GM12801 (cell line): Measurements from ENCODE around the gene MED15.

Source experiments
- CTCF ChIP-seq: IDR thresholded peaks from one replicate; pipeline ENCODE4 v1.5.1; 2011; ENCODE audit warnings: control low read depth; ENCODE audit not compliant: insufficient read length; ENCODE audit errors: extremely low read depth

MED15 gene

GRCh38 chr22:20490183-20490940, 17.0 kb upstream of the MED15 start:
- TF ChIP-seq CTCF: no peak

- TF ChIP-seq CTCF: no peak
Measured at GRCh38 chr22:20490941-20491307, 16.5 kb upstream of the MED15 start.

- TF ChIP-seq CTCF: no peak
Measured at GRCh38 chr22:20491346-20491745, 16.1 kb upstream of the MED15 start.

GRCh38 chr22:20494978-20495860, 12.2 kb upstream of the MED15 start, which contains the start of gene KLHL22:
TSS of gene KLHL22 (minus strand) at chr22:20495795. CDS start at chr22:20489211, 6,584 bp downstream.
- no peak for TF ChIP-seq CTCF

GRCh38 chr22:20495861-20496681, 11.3 kb upstream of the MED15 start:
- no peak for TF ChIP-seq CTCF

- no peak for TF ChIP-seq CTCF
Measured at GRCh38 chr22:20497426-20497825, 10.0 kb upstream of the MED15 start.

GRCh38 chr22:20498913-20499312, 8.5 kb upstream of the MED15 start:
- TF ChIP-seq CTCF: no peak
